GM21737 (cell line): ENCODE measurements around the gene PCSK1.
A peak's percentile ranks its signal among the peaks of the same experiment; 100 is the strongest.
"Not testable (repeated sequence)": the region's sequence is repeated elsewhere in the genome, so short reads cannot be mapped to it uniquely, and the experiment has no call there.

Experiments
- ATAC-seq: cut with Tn5 transposase; IDR thresholded peaks from one replicate; pipeline ENCODE4 v1.9.1; 2021; ENCODE audit warnings: mild to moderate bottlenecking, moderate library complexity; ENCODE audit not compliant: unreplicated experiment

Gene PCSK1

GRCh38 chr5:96374653-96375052 lies 58.4 kb downstream of the PCSK1 start:
- no peak for ATAC-seq

DNA sequence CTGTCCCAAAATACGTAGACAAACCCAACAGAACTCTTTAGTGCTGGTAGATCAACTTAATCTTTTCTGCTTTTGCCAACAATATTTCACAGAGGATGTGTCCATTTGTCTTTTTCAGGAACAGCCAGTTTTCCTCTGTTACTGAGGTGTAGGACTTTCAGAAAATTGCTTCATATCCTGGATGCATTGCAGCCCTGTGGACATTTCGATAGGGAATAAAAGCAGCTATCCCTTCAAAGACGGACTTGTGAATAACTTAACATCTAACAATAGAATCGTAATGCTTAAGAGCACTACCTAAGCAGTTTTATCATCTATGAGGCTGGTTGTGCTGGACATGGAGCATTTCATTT lies 59.7 kb downstream of the PCSK1 start:
- no peak for ATAC-seq

DNA sequence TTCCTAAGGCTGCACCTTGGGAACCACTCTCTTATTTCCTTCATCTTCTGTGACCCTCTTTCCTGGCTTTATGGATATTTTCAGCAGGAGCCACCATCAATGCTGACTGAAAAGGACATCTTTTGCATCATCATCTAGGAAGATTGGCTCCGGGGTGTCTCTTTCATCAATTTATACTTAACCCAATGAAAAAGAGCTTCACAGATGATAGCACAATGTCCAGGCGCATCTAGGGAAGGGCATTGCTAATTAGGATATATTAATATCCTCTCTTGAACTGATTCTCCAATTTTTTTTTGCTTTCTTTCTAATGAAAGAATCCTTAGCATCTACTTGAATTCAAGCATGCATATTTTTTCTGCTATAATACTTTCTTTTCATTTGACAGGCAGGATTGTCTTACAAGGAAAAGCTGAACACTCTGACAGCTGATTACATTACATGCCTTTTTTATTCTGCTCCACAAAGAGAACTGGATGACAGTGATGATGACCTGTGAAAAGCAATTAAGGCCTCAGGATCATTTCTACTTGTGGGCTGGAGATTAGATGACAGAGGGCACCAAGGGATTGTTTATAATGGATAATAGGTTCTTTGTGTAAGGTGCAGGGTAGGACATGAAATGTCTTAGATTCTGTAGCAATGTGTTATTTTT lies 60.2 kb downstream of the PCSK1 start:
- ATAC-seq: no peak

- no peak for ATAC-seq
These were observed 62.1 kb downstream of the PCSK1 start for GRCh38 chr5:96370976-96371375.

- not testable (repeated sequence) for ATAC-seq
These were observed 65.7 kb downstream of the PCSK1 start for GRCh38 chr5:96367337-96367736.

DNA sequence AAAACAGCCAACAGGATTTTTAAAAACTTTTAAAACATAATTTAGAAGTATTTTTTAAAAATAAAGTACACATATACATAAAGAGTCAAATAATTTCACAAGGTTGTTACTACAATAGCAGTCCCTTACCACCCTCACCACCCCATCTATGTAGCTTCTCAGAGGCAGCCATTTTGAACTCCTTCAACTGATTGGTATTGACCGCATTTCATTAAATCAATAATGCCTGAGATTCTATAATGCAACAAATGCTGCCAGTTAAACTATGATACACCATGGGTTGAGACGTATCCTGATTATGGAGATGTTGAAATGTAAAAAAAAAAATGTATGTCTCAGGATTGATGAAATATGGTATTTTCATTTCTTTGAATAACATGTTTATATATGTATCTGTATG lies 78.8 kb downstream of the PCSK1 start:
- no peak for ATAC-seq

DNA sequence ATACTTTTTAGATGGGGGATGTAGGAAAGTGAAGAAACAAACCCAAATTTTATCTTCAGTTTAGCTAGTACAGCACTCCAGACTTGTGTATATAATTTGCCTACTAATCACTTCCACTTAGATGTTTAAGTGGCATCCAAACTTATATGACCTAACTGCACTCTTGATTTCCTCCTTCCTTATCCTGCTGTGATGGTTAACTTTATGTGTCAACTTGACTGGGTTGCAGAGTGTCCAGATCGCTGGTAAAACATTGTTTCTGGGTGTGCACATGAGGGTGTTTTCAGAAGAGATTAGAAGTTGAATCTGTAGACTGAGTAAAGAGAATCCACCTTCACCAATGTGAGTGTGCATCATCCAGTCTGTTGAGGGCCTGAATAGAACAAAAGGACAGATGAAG lies 79.8 kb downstream of the PCSK1 start:
- no peak for ATAC-seq

DNA sequence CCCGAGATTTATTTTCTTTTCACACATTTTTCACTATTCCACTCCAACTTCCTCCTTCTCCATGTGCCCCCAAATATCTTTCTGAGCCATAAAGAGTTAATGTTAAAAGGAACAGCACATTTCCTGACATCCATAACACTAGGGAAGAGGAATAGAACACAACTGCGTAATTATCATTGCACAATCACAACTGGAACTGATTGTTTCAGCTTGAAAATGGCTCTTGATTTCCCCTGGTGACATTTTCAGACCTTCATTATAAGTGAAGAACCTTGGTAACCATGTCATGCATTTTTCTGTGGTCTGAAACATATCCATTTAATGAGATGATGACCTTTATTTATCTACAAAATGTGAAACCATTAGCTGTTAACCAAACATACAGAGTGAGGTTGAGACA lies 82.4 kb downstream of the PCSK1 start:
- no peak for ATAC-seq

DNA sequence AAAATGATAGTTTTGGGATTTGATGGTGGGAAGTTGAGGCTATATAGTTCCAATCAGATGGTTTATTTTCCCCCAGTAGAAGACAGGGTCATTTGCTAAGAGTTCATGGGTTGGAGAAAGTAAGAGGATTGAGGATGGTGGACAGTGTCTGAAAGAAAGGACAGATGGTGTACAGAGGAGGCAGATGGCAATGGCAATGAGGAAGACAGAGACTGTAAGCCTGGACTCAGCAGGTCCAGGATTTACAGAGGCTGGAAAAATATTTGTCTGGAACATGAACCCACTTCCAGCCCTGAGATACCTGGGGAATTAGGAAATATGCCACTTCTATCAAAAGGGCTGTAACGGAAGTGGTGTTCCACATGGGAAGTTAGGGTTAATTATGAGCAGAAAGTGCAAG lies 84.5 kb downstream of the PCSK1 start:
- ATAC-seq: no peak

GRCh38 chr5:96347502-96348292 lies 85.4 kb downstream of the PCSK1 start:
- no peak for ATAC-seq

GRCh38 chr5:96344678-96345577 lies 88.1 kb downstream of the PCSK1 start:
- peak; percentile 83 for ATAC-seq

GRCh38 chr5:96343094-96343493 lies 90.0 kb downstream of the PCSK1 start:
- ATAC-seq: no peak

- no peak for ATAC-seq
These were observed 90.5 kb downstream of the PCSK1 start for GRCh38 chr5:96342581-96342980.
